Astrocyte (in vitro differentiated cells and primary cell): ENCODE data around the gene UNC5A.

Experiments
- CTCF ChIP-seq: IDR thresholded peaks from 2 replicates; pipeline ENCODE4 v1.5.1; 2011; ENCODE audit warnings: low read depth, mild to moderate bottlenecking, inconsistent platforms, low read length, moderate library complexity; ENCODE audit not compliant: insufficient read depth
- EZH2 ChIP-seq: IDR thresholded peaks from 2 replicates; pipeline ENCODE4 v1.6.1; 2012; ENCODE audit warnings: mild to moderate bottlenecking, low read length, inconsistent platforms; ENCODE audit not compliant: insufficient read depth

GRCh38 chr5:176787676-176788075 lies 22.7 kb upstream of the UNC5A start:
- no peak for TF ChIP-seq CTCF
- TF ChIP-seq EZH2, result no peak
